NT2/D1 (cell line): ENCODE measurements around the gene GRHL3.
A peak's percentile ranks its signal among the peaks of the same experiment; 100 is the strongest.

ENCODE experiments used
- DNase-seq: peaks from one replicate; pipeline ENCODE4 v3.0.0-alpha.2; 2011; ENCODE audit warnings: low read depth, low spot score
- H3K27me3 ChIP-seq: 2 replicates; pipeline ENCODE4 v1.6.0; 2011; ENCODE audit warnings: mild to moderate bottlenecking; ENCODE audit not compliant: insufficient read length, insufficient read depth
- H3K36me3 ChIP-seq: 2 replicates; pipeline ENCODE4 v1.6.1; 2011; ENCODE audit warnings: mild to moderate bottlenecking, low read length, mixed read lengths; ENCODE audit not compliant: insufficient read depth, insufficient read length
- H3K4me1 ChIP-seq: 2 replicates; pipeline ENCODE4 v1.5.1; 2011; ENCODE audit not compliant: insufficient read depth, insufficient read length
- H3K4me3 ChIP-seq: 2 replicates; pipeline ENCODE4 v1.5.1; 2011; ENCODE audit warnings: low read depth; ENCODE audit not compliant: insufficient read length
- H3K9ac ChIP-seq: 2 replicates; pipeline ENCODE4 v1.6.0; 2011; ENCODE audit warnings: low read depth; ENCODE audit not compliant: insufficient read length
- H3K9me3 ChIP-seq: 2 replicates; pipeline ENCODE4 v1.5.1; 2011; ENCODE audit warnings: mild to moderate bottlenecking, low read length; ENCODE audit not compliant: insufficient read depth
- SUZ12 ChIP-seq: IDR thresholded peaks from 2 replicates; pipeline ENCODE4 v1.6.1; 2011; ENCODE audit not compliant: insufficient read length, insufficient read depth; ENCODE audit errors: extremely low read depth
- YY1 ChIP-seq: IDR thresholded peaks from 2 replicates; pipeline ENCODE4 v1.6.1; 2011; ENCODE audit not compliant: insufficient read length, insufficient read depth
- ZNF274 ChIP-seq: IDR thresholded peaks from 2 replicates; pipeline ENCODE4 v1.6.1; 2011; ENCODE audit warnings: mild to moderate bottlenecking, low read depth, low read length

Gene GRHL3

GRCh38 chr1:24327891-24328290 is 8.7 kb downstream of the GRHL3 start:
- DNase-seq = no peak
- no peak for TF ChIP-seq ZNF274

GRCh38 chr1:24329331-24329730 is 10.2 kb downstream of the GRHL3 start:
- H3K9ac ChIP-seq = no peak overlapping the region
- no peaks in the 10 kb centered on the region for H3K9me3 ChIP-seq
- H3K4me1 ChIP-seq = peaks cover 5% of the 10 kb centered on the region
- H3K27me3 ChIP-seq = peaks cover 64% of the 10 kb centered on the region
- no peak for TF ChIP-seq YY1
- no peak for DNase-seq
- peaks cover 47% of the 10 kb centered on the region for H3K36me3 ChIP-seq
- H3K4me3 ChIP-seq = no peak overlapping the region

More at GRCh38 chr1:24327891-24328290, 8.7 kb downstream of the GRHL3 start:
- no peaks in the 10 kb centered on the region for H3K9me3 ChIP-seq
- H3K27me3 ChIP-seq = peaks cover 73% of the 10 kb centered on the region
- no peak overlapping the region for H3K9ac ChIP-seq
- H3K36me3 ChIP-seq = peaks cover 42% of the 10 kb centered on the region
- H3K4me3 ChIP-seq = no peak overlapping the region
- H3K4me1 ChIP-seq = peaks cover 7% of the 10 kb centered on the region

- TF ChIP-seq YY1 = no peak
- TF ChIP-seq ZNF274 = no peak
- no peak for TF ChIP-seq SUZ12
- no peak overlapping the region for H3K4me3 ChIP-seq
- peaks cover 46% of the 10 kb centered on the region for H3K36me3 ChIP-seq
- no peak overlapping the region for H3K9ac ChIP-seq
- DNase-seq = no peak
- no peaks in the 10 kb centered on the region for H3K9me3 ChIP-seq
- H3K27me3 ChIP-seq = peaks cover 58% of the 10 kb centered on the region
- H3K4me1 ChIP-seq = peaks cover 5% of the 10 kb centered on the region
Observed at GRCh38 chr1:24329797-24330543, 10.8 kb downstream of the GRHL3 start.

GRCh38 chr1:24331961-24332673 is 13.0 kb downstream of the GRHL3 start:
- Histone ChIP-seq H3K27me3 (peaks cover 48% of the 10 kb centered on the region), H3K4me1 (peaks cover 11% of the 10 kb centered on the region), H3K36me3 (peaks cover 50% of the 10 kb centered on the region), H3K9ac (no peak overlapping the region), H3K9me3 (no peaks in the 10 kb centered on the region), H3K4me3 (no peak overlapping the region)
- no peak for DNase-seq
- TF ChIP-seq SUZ12 = no peak
- TF ChIP-seq YY1 = no peak
- TF ChIP-seq ZNF274 = no peak

GRCh38 chr1:24336075-24336474 is 16.9 kb downstream of the GRHL3 start:
- Histone ChIP-seq H3K9me3 (no peaks in the 10 kb centered on the region), H3K4me1 (peaks cover 38% of the 10 kb centered on the region), H3K36me3 (peaks cover 50% of the 10 kb centered on the region), H3K27me3 (peaks cover 28% of the 10 kb centered on the region), H3K9ac (no peak overlapping the region), H3K4me3 (no peak overlapping the region)
- no peak for TF ChIP-seq YY1
- no peak for TF ChIP-seq ZNF274
- TF ChIP-seq SUZ12 = no peak
- DNase-seq = no peak

- Histone ChIP-seq H3K9ac (peak overlapping the region; percentile 0), H3K4me3 (no peak overlapping the region), H3K27me3 (peaks cover 17% of the 10 kb centered on the region), H3K4me1 (peaks cover 51% of the 10 kb centered on the region), H3K36me3 (peaks cover 47% of the 10 kb centered on the region), H3K9me3 (no peaks in the 10 kb centered on the region)
- DNase-seq = no peak
- TF ChIP-seq YY1 = no peak
- no peak for TF ChIP-seq SUZ12
- no peak for TF ChIP-seq ZNF274
Observed at GRCh38 chr1:24337455-24337854, 18.3 kb downstream of the GRHL3 start.

GRCh38 chr1:24338447-24338846 is 19.3 kb downstream of the GRHL3 start:
- TF ChIP-seq ZNF274 = no peak
- no peak for TF ChIP-seq SUZ12
- TF ChIP-seq YY1 = no peak
- DNase-seq = no peak
- H3K36me3 ChIP-seq = peaks cover 47% of the 10 kb centered on the region
- peaks cover 55% of the 10 kb centered on the region for H3K4me1 ChIP-seq
- no peaks in the 10 kb centered on the region for H3K9me3 ChIP-seq
- H3K9ac ChIP-seq = no peak overlapping the region
- H3K27me3 ChIP-seq = peaks cover 9% of the 10 kb centered on the region
- H3K4me3 ChIP-seq = no peak overlapping the region
